ENCODE results near the gene SLAMF9.

The SLAMF9 gene

DNA sequence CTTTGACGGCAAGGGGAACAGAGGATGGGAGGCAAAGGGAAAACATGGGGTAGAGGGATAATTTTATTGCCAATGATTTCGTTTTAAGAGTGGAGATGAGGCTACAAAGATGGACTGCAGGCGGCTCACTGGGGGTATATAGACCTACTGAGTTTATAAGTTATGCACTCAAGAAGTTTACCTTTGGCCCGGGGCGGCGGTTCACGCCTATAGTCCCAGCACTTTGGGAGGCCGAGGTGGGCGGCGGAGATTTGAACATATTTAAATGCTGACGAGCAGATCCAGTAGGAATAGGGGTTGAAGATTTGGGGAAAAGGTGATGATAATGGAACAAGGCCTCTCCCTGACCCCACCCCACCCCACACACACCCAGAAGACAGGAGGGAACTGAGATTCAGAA is 8.1 kb upstream of the SLAMF9 start:
- TF ChIP-seq, protein P1, sequence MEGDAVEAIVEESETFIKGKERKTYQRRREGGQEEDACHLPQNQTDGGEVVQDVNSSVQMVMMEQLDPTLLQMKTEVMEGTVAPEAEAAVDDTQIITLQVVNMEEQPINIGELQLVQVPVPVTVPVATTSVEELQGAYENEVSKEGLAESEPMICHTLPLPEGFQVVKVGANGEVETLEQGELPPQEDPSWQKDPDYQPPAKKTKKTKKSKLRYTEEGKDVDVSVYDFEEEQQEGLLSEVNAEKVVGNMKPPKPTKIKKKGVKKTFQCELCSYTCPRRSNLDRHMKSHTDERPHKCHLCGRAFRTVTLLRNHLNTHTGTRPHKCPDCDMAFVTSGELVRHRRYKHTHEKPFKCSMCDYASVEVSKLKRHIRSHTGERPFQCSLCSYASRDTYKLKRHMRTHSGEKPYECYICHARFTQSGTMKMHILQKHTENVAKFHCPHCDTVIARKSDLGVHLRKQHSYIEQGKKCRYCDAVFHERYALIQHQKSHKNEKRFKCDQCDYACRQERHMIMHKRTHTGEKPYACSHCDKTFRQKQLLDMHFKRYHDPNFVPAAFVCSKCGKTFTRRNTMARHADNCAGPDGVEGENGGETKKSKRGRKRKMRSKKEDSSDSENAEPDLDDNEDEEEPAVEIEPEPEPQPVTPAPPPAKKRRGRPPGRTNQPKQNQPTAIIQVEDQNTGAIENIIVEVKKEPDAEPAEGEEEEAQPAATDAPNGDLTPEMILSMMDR (IDR thresholded peaks at IDR 0.05; ENCODE audit: low read depth, low read length, poor library complexity, severe bottlenecking) = no peak
- no peak for TF ChIP-seq EZH2phosphoT487 (IDR thresholded peaks at IDR 0.05; ENCODE audit: borderline replicate concordance, low read length)
- Histone ChIP-seq H3F3A (ENCODE audit: control insufficient read depth, insufficient read depth) (no peaks in the 10 kb centered on the region), H3K9me2 (replicated peaks; ENCODE audit: control insufficient read depth, low read length) (no peaks in the 10 kb centered on the region), H3K27me3 (ENCODE audit: control insufficient read depth, low read length) (peaks cover 28% of the 10 kb centered on the region), H4K20me1 (ENCODE audit: control insufficient read depth, insufficient read depth, low read depth, low read length) (no peaks in the 10 kb centered on the region), H3K79me2 (ENCODE audit: control insufficient read depth, low read length) (no peaks in the 10 kb centered on the region), H3K4me3 (ENCODE audit: low read length) (no peak overlapping the region), H3K4me2 (ENCODE audit: low read length) (no peak overlapping the region), H3K9me3 (ENCODE audit: control insufficient read depth, insufficient read depth, low read length) (no peaks in the 10 kb centered on the region), H3K36me3 (ENCODE audit: control insufficient read depth, low read length) (no peaks in the 10 kb centered on the region), H3K4me1 (ENCODE audit: control insufficient read depth, low read length) (no peaks in the 10 kb centered on the region), H3K27ac (ENCODE audit: low read depth, low read length) (no peak overlapping the region)

DNA sequence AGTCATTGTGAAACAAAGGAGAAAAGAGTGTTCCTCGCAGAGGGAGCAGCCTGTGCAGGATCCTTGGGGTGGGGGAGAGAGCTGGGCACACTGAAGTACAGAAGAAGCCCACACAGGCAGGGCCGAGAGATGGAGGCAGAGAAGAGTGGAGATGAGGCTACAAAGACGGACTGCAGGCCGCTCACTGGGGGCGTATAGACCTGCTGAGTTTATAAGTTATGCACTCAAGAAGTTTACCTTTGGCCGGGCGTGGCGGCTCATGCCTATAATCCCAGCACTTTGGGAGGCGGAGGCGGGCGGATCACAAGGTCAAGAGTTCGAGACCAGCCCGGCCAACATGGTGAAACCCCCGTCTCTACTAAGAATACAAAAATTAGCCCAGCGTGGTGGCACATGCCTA is 7.6 kb upstream of the SLAMF9 start:
- Histone ChIP-seq H4K20me1 (ENCODE audit: control insufficient read depth, insufficient read depth, low read depth, low read length) (no peaks in the 10 kb centered on the region), H3K4me2 (ENCODE audit: low read length) (no peak overlapping the region), H3K4me3 (ENCODE audit: low read length) (no peak overlapping the region), H3K9me3 (ENCODE audit: control insufficient read depth, insufficient read depth, low read length) (no peaks in the 10 kb centered on the region), H3K4me1 (ENCODE audit: control insufficient read depth, low read length) (no peaks in the 10 kb centered on the region), H3F3A (ENCODE audit: control insufficient read depth, insufficient read depth) (no peaks in the 10 kb centered on the region), H3K27me3 (ENCODE audit: control insufficient read depth, low read length) (peaks cover 28% of the 10 kb centered on the region), H3K79me2 (ENCODE audit: control insufficient read depth, low read length) (no peaks in the 10 kb centered on the region), H3K27ac (ENCODE audit: low read depth, low read length) (no peak overlapping the region), H3K9me2 (replicated peaks; ENCODE audit: control insufficient read depth, low read length) (no peaks in the 10 kb centered on the region), H3K36me3 (ENCODE audit: control insufficient read depth, low read length) (no peaks in the 10 kb centered on the region)
- no peak for TF ChIP-seq EZH2phosphoT487 (IDR thresholded peaks at IDR 0.05; ENCODE audit: borderline replicate concordance, low read length)
- TF ChIP-seq, protein P1 (IDR thresholded peaks at IDR 0.05; ENCODE audit: low read depth, low read length, poor library complexity, severe bottlenecking) = no peak

DNA sequence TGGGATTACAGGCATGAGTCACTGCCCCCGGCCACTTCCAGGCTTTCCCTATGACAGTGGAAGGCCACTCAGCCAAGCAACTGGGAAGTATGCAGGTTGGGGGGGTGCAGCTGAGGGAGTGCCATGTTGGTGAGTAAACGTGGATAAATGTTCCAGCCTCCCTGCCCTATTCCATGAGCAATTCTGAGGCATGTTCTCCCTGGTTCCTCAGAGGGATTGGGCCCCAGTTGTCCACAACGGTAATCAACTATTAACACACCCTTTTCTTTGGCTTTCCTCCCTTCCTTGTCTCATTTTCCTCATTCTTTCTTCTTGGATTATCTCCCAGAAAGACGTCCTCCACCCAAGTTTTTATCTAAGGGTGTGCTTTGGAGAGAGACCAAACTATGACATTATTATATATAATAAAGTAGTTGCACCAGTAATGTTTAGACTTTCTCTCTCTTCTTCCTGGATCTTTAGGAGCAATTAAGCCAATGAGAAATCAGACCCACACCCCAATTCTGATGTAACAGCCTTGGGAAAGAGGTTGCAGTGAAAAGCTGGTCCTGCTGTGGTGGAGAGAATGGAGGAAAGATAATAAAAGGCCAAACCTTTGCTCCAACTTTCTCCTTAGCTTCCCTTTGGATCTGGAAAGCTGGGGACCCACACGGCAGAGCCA is 6.8 kb upstream of the SLAMF9 start:
- no peaks in the 10 kb centered on the region for H3F3A ChIP-seq (ENCODE audit: control insufficient read depth, insufficient read depth)
- no peaks in the 10 kb centered on the region for H3K9me2 ChIP-seq (replicated peaks; ENCODE audit: control insufficient read depth, low read length)
- no peaks in the 10 kb centered on the region for H3K4me1 ChIP-seq (ENCODE audit: control insufficient read depth, low read length)
- H3K79me2 ChIP-seq (ENCODE audit: control insufficient read depth, low read length) = no peaks in the 10 kb centered on the region
- H4K20me1 ChIP-seq (ENCODE audit: control insufficient read depth, insufficient read depth, low read depth, low read length) = no peaks in the 10 kb centered on the region
- H3K9me3 ChIP-seq (ENCODE audit: control insufficient read depth, insufficient read depth, low read length) = no peaks in the 10 kb centered on the region
- H3K36me3 ChIP-seq (ENCODE audit: control insufficient read depth, low read length) = no peaks in the 10 kb centered on the region
- H3K27ac ChIP-seq (ENCODE audit: low read depth, low read length) = no peak overlapping the region
- TF ChIP-seq, protein P1 (IDR thresholded peaks at IDR 0.05; ENCODE audit: low read depth, low read length, poor library complexity, severe bottlenecking) = no peak
- TF ChIP-seq EZH2phosphoT487 (IDR thresholded peaks at IDR 0.05; ENCODE audit: borderline replicate concordance, low read length) = no peak
- H3K4me3 ChIP-seq (ENCODE audit: low read length) = no peak overlapping the region
- H3K27me3 ChIP-seq (ENCODE audit: control insufficient read depth, low read length) = peaks cover 23% of the 10 kb centered on the region
- no peak overlapping the region for H3K4me2 ChIP-seq (ENCODE audit: low read length)

Measured in DOHH2 (cell line).